ENCODE measurements around the gene NT5E.

GRCh38 chr6:85402071-85402470 lies 47.8 kb upstream of the NT5E start:
- TF ChIP-seq POLR2AphosphoS5 (IDR thresholded peaks at IDR 0.05; ENCODE audit: low read depth, low read length), result no peak
- TF ChIP-seq TAF1 (IDR thresholded peaks at IDR 0.05; ENCODE audit: low read depth, low read length), result no peak
- no peak for TF ChIP-seq POU2F2 (IDR thresholded peaks at IDR 0.05; ENCODE audit: low read depth, low read length)

Measured in GM12891 (cell line).